ENCODE results near the gene ZNF275. TPM values are rescaled to one million over a fixed set of nuclear protein-coding genes. Genes with fewer than 3 reads are reported as not detected.
"Not testable (repeated sequence)": the region's sequence is repeated elsewhere in the genome, so short reads cannot be mapped to it uniquely, and the experiment has no call there.

The ZNF275 gene, protein sequence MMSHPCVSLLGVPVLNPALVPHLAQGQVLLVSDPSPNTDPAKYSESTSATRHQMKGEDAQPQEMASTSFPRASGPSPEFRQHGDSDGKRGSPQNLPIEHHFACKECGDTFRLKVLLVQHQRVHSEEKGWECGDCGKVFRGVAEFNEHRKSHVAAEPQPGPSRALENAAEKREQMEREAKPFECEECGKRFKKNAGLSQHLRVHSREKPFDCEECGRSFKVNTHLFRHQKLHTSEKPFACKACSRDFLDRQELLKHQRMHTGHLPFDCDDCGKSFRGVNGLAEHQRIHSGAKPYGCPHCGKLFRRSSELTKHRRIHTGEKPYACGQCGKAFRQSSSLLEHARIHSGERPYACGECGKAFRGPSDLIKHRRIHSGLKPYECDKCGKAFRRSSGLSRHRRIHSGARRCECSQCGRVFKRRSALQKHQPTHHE
- total RNA-seq, result 8.5 and 11.0 TPM in 2 replicates
- 9.7 and 10.3 TPM in 2 replicates for polyA plus RNA-seq
- polyA plus RNA-seq (2011; cell fraction: cytosol; rRNA removed), result 6.1 TPM in 2 replicates
- 15.9 and 16.5 TPM in 2 replicates for polyA plus RNA-seq (2011; cell fraction: nucleus; rRNA removed)
- 6.4 and 8.3 TPM in 2 replicates for polyA plus RNA-seq (2012)
- 15.1 and 16.6 TPM in 2 replicates for polyA minus RNA-seq
- 3.9 TPM for polyA minus RNA-seq (2011; cell fraction: cytosol; rRNA and poly(A)+ RNA removed)
- polyA minus RNA-seq (2011; cell fraction: nucleus; rRNA and poly(A)+ RNA removed), result 8.3 and 10.0 TPM in 2 replicates
- Bru-seq, nascent RNA, result percentile 71 among the genes with signal in this experiment
- percentile 62 among the genes with signal in this experiment for BruChase-seq, experiment 1, labeled RNA remaining after a 6-hour chase
- percentile 84 among the genes with signal in this experiment for BruChase-seq, experiment 2, labeled RNA remaining after a 2-hour chase
- long read RNA-seq, full-length matches to known transcripts, result 1 of 6 reads
- long read RNA-seq, partial matches to known transcripts, result 5 of 6 reads
- long read RNA-seq, other reads (novel, unspliced or antisense), result 0 of 6 reads

DNA sequence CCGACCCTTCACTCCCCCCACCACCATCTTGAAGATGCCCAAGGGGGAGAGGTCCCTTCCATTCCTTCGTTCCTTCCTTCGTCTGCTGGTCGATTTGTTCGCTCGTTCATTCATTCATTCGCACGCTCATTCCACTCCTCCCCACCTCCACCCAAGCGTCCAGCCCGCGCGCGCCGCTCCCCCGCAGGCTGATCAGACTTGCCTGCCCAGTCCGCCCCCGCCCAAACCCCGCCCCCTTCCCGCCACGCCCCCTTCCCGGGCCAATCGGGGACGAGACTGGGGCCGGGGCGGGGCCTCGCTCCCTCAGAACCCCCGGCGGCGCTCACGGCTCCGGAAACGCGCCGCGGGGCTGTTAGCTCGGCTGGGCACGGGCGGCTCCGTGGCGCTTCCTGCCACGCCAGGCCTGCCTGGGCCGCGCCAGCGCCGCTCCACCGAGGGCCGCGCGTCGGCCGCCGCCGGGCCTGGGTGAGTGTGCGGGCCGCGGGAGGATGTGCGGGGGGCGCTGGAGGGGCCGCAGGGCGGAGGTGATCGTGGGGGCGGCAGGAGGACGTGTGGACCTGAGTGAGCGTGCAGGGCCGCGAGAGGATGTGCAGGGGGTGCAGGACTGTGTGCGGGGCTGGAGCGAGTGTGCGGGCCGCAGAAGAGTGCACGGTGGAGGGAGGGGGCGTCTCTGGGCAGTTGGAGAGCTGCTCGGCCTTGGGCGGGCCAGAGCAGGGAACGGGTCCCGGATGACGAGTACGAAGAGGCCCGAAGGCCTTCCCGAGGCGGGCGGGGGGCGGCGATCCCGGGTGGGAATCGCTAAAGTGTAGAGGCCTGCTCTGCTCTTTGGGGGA, at the start of gene ZNF275:
TSS of gene ZNF275 (plus strand) at position 333 of the 833 bp plus-strand sequence. CDS start 2,527 bp downstream, outside the sequence.
- no peaks in the 10 kb centered on the region for H3K4me1 ChIP-seq (ENCODE audit: control insufficient read depth, extremely low read depth, insufficient read depth, low read length)
- H3K9me1 ChIP-seq (replicated peaks; ENCODE audit: control insufficient read depth, extremely low read depth, insufficient read depth, low read length), result no peaks in the 10 kb centered on the region
- no peaks in the 10 kb centered on the region for H4K20me1 ChIP-seq (replicated peaks; ENCODE audit: control insufficient read depth, extremely low read depth, insufficient read depth, low read length)
- peak within 1 kb of the TSS; percentile 69 for H3K9ac ChIP-seq (replicated peaks; ENCODE audit: extremely low read depth, insufficient read depth, low read length)
- H3K4me3 ChIP-seq (replicated peaks in 1 of 3; ENCODE audit: insufficient read depth in 1 of 3, low read depth in 1 of 3, low read length in 3 of 3), result peak within 1 kb of the TSS; percentile 26 to 89 (median 51)
- peak; percentile 82 for FAIRE-seq
- CTCF ChIA-PET, result interaction anchor here (0.7 kb wide), 1 partner anchor 10 kb away, joined by 3 read pairs; no protein-coding TSS in a partner anchor
- no peaks in the 10 kb centered on the region for H3K9me3 ChIP-seq (replicated peaks; ENCODE audit: control insufficient read depth, insufficient read depth, low read length)
- TF ChIP-seq POLR2AphosphoS5 (IDR thresholded peaks at IDR 0.05; ENCODE audit: insufficient read depth, low read depth, low read length) (peak; percentile 63), JUN (IDR thresholded peaks at IDR 0.05; ENCODE audit: borderline replicate concordance, insufficient read depth, insufficient read length, low read depth) (no peak), POLR2A (IDR thresholded peaks at IDR 0.05; ENCODE audit: low read depth, low read length) (peak; percentile 40)
- H2AFZ ChIP-seq (ENCODE audit: low read depth, low read length), result peak within 1 kb of the TSS; percentile 93
- H3K4me2 ChIP-seq (ENCODE audit: insufficient read depth, low read length), result peak within 1 kb of the TSS; percentile 76
- intact Hi-C loops (cut with micrococcal nuclease), result no loop called here
- H3K27me3 ChIP-seq (ENCODE audit: control insufficient read depth in 2 of 2, insufficient read depth in 2 of 2, low read length in 2 of 2), result peaks cover 0 to 8% of the 10 kb centered on the region in 2 experiments
- dilution Hi-C loops (cut with MboI; ENCODE audit: extremely low pct_ligation_motif_present, low sequenced_read_pairs), result no loop called here
- peak within 1 kb of the TSS; percentile 19 for H3K27ac ChIP-seq (ENCODE audit: insufficient read depth, low read depth, low read length)
- BruUV-seq (replicated peaks), result no TSS peak
- H3K36me3 ChIP-seq (ENCODE audit: control insufficient read depth in 2 of 2, extremely low read depth in 1 of 2, insufficient read depth in 2 of 2, low read length in 2 of 2), result no peaks in the 10 kb centered on the region
- H3K79me2 ChIP-seq (ENCODE audit: control insufficient read depth, insufficient read depth, low read length), result peaks cover 12% of the 10 kb centered on the region
- POLR2A ChIA-PET, result interaction anchor here (0.6 kb wide), 1 partner anchor 16 kb away, joined by 5 read pairs; no protein-coding TSS in a partner anchor
- DNase-seq (ENCODE audit: low read depth, low spot score), result peak; percentile 72

DNA sequence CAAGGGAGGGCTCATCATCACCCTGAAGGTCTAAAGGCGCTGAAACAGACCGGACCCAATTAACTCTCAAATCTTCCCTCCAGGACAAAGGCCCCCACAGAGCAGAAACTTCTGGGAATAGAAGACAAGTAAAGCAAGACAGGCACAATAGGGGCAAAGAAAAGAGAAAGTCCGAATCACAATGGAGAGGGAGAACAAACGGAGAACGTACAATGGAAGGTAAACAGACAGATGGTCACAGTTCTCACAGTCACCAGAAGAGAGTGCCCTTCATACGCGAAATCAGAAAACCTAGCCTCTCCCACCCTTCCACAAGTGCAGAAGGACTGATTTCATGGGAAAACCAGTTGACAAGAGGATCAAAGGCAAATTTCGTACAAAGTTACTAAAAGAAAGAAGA, 48.3 kb upstream of the ZNF275 start:
- H3K9me3 ChIP-seq (replicated peaks; ENCODE audit: control insufficient read depth, insufficient read depth, low read length); H3K79me2 ChIP-seq (ENCODE audit: control insufficient read depth, insufficient read depth, low read length); H3K27ac ChIP-seq (ENCODE audit: insufficient read depth, low read depth, low read length); intact Hi-C loops (cut with micrococcal nuclease); H3K36me3 ChIP-seq (ENCODE audit: control insufficient read depth in 2 of 2, extremely low read depth in 1 of 2, insufficient read depth in 2 of 2, low read length in 2 of 2); DNase-seq (ENCODE audit: low read depth, low spot score); H3K27me3 ChIP-seq (ENCODE audit: control insufficient read depth in 2 of 2, insufficient read depth in 2 of 2, low read length in 2 of 2); H3K9ac ChIP-seq (replicated peaks; ENCODE audit: extremely low read depth, insufficient read depth, low read length); BruUV-seq (replicated peaks); CTCF ChIA-PET; dilution Hi-C loops (cut with MboI; ENCODE audit: extremely low pct_ligation_motif_present, low sequenced_read_pairs); H3K4me1 ChIP-seq (ENCODE audit: control insufficient read depth, extremely low read depth, insufficient read depth, low read length); POLR2A ChIA-PET; H3K4me2 ChIP-seq (ENCODE audit: insufficient read depth, low read length); H4K20me1 ChIP-seq (replicated peaks; ENCODE audit: control insufficient read depth, extremely low read depth, insufficient read depth, low read length); FAIRE-seq; H2AFZ ChIP-seq (ENCODE audit: low read depth, low read length); H3K9me1 ChIP-seq (replicated peaks; ENCODE audit: control insufficient read depth, extremely low read depth, insufficient read depth, low read length); H3K4me3 ChIP-seq (replicated peaks in 1 of 3; ENCODE audit: insufficient read depth in 1 of 3, low read depth in 1 of 3, low read length in 3 of 3): not testable (repeated sequence)

DNA sequence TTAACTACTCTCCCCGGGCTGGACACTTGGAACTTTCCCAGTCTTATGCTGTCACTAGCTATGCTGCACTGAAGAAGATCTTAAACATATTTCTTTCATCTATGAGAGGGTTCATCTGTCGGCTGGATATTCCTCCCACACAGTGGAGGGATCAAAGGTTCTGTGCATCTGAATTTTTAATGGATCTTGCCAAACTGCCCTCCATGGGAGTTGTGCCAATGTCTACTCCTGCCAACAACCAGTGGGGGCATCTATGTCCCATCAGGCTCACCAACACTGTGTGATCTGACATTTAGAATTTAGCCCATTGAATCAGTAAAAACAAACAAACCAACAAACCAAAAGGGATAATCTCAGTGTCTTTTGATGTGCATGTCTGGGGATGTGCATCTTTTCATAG, 45.1 kb upstream of the ZNF275 start:
- POLR2A ChIA-PET, FAIRE-seq, CTCF ChIA-PET: not testable (repeated sequence)

More for the DNA sequence above, 45.1 kb upstream of the ZNF275 start:
- H3K9ac ChIP-seq (replicated peaks; ENCODE audit: extremely low read depth, insufficient read depth, low read length); H4K20me1 ChIP-seq (replicated peaks; ENCODE audit: control insufficient read depth, extremely low read depth, insufficient read depth, low read length); BruUV-seq (replicated peaks); DNase-seq (ENCODE audit: low read depth, low spot score); H3K9me3 ChIP-seq (replicated peaks; ENCODE audit: control insufficient read depth, insufficient read depth, low read length); H3K27ac ChIP-seq (ENCODE audit: insufficient read depth, low read depth, low read length); H3K4me2 ChIP-seq (ENCODE audit: insufficient read depth, low read length); H3K4me1 ChIP-seq (ENCODE audit: control insufficient read depth, extremely low read depth, insufficient read depth, low read length); H3K9me1 ChIP-seq (replicated peaks; ENCODE audit: control insufficient read depth, extremely low read depth, insufficient read depth, low read length); H3K4me3 ChIP-seq (replicated peaks in 1 of 3; ENCODE audit: insufficient read depth in 1 of 3, low read depth in 1 of 3, low read length in 3 of 3); H3K27me3 ChIP-seq (ENCODE audit: control insufficient read depth in 2 of 2, insufficient read depth in 2 of 2, low read length in 2 of 2); H2AFZ ChIP-seq (ENCODE audit: low read depth, low read length); intact Hi-C loops (cut with micrococcal nuclease); dilution Hi-C loops (cut with MboI; ENCODE audit: extremely low pct_ligation_motif_present, low sequenced_read_pairs); H3K36me3 ChIP-seq (ENCODE audit: control insufficient read depth in 2 of 2, extremely low read depth in 1 of 2, insufficient read depth in 2 of 2, low read length in 2 of 2); H3K79me2 ChIP-seq (ENCODE audit: control insufficient read depth, insufficient read depth, low read length): not testable (repeated sequence)
